Stimulated activated CD4-positive, alpha-beta T cell treated with anti-CD3 and anti-CD28 coated beads, TNF-alpha, amount 100 ng/mL, for 4 hours (primary cell): ENCODE results near the gene ANGPTL1.

Experiments
- DNase-seq, 3 experiments: peaks; one replicate each; pipeline ENCODE4 v3.0.0-alpha.2; 2020; ENCODE audit warnings: low read depth in 3 of 3

The ANGPTL1 gene

GRCh38 chr1:178870944-178871343, at the start of gene ANGPTL1:
Gene ANGPTL1 (minus strand): TSS chr1:178871077. CDS start chr1:178865776, 5,301 bp downstream.
- no peak for DNase-seq

GRCh38 chr1:178919581-178919980, 48.7 kb upstream of the ANGPTL1 start:
- DNase-seq = no peak

- no peak for DNase-seq
Observed at GRCh38 chr1:178918955-178919354, 48.1 kb upstream of the ANGPTL1 start.

- DNase-seq = no peak
Observed at GRCh38 chr1:178918308-178918707, 47.4 kb upstream of the ANGPTL1 start.

GRCh38 chr1:178916448-178917174, 45.7 kb upstream of the ANGPTL1 start:
- DNase-seq = no peak

- no peak for DNase-seq
Observed at GRCh38 chr1:178912597-178912996, 41.7 kb upstream of the ANGPTL1 start.

- no peak for DNase-seq
Observed at GRCh38 chr1:178910023-178910422, 39.1 kb upstream of the ANGPTL1 start.

- DNase-seq = no peak
Observed at GRCh38 chr1:178908358-178908757, 37.5 kb upstream of the ANGPTL1 start.

GRCh38 chr1:178901482-178902125, 30.7 kb upstream of the ANGPTL1 start:
- no peak for DNase-seq

GRCh38 chr1:178899402-178899801, 28.5 kb upstream of the ANGPTL1 start:
- no peak for DNase-seq

GRCh38 chr1:178898401-178898800, 27.5 kb upstream of the ANGPTL1 start:
- DNase-seq = no peak

GRCh38 chr1:178895928-178896327, 25.1 kb upstream of the ANGPTL1 start:
- no peak for DNase-seq

- DNase-seq = no peak
Observed at GRCh38 chr1:178886551-178886950, 15.7 kb upstream of the ANGPTL1 start.

GRCh38 chr1:178885869-178886268, 15.0 kb upstream of the ANGPTL1 start:
- no peak for DNase-seq

GRCh38 chr1:178881950-178882349, 11.1 kb upstream of the ANGPTL1 start:
- no peak for DNase-seq

GRCh38 chr1:178877896-178878295, 7.0 kb upstream of the ANGPTL1 start:
- no peak for DNase-seq

- no peak for DNase-seq
Observed at GRCh38 chr1:178875936-178876335, 5.1 kb upstream of the ANGPTL1 start.

- no peak for DNase-seq
Observed at GRCh38 chr1:178874966-178875365, 4.1 kb upstream of the ANGPTL1 start.

- DNase-seq = no peak
Observed at GRCh38 chr1:178871551-178872320, 859 bp upstream of the ANGPTL1 start.

GRCh38 chr1:178870221-178870620, 656 bp downstream of the ANGPTL1 start:
- no peak for DNase-seq

GRCh38 chr1:178869119-178869697, 1.7 kb downstream of the ANGPTL1 start:
- DNase-seq = no peak

- DNase-seq = no peak
Observed at GRCh38 chr1:178868706-178869105, 2.2 kb downstream of the ANGPTL1 start.
